Adrenal gland (tissue), 5 donors: ENCODE data around the gene EML6.

ENCODE experiments used
- CTCF ChIP-seq, 6 experiments: fragments of 450-650 bp in 4 of 6; fragments of 200-600 bp in 2 of 6; sonication (generic) in 1 of 6; IDR thresholded peaks; 1 replicate in 5 of 6; 2 replicates in 1 of 6; pipeline versions ENCODE4 v1.5.1 to v1.8.0; 2016 to 2021; ENCODE audit warnings: antibody characterized with exemption in 6 of 6, mild to moderate bottlenecking in 2 of 6, moderate library complexity in 1 of 6
- POLR2A ChIP-seq, 2 donors: fragments of 450-650 bp; IDR thresholded peaks; one replicate each; pipeline ENCODE4 v1.6.1; 2017; ENCODE audit warnings: antibody characterized with exemption in 2 of 2, mild to moderate bottlenecking in 2 of 2, moderate library complexity in 1 of 2
- donor health status: DM: no; HTN: no; CAD: no.

GRCh38 chr2:54981385-54981784 lies 257.9 kb downstream of the EML6 start:
- TF ChIP-seq CTCF (IDR thresholded peaks at IDR 0.05) (no peak), POLR2A (IDR thresholded peaks at IDR 0.05) (no peak)
